Spinal cord (tissue), 10 donors: ENCODE data around the gene PBRM1. TPM values are rescaled to one million over a fixed set of nuclear protein-coding genes. Genes with fewer than 3 reads are reported as not detected.

Experiments
- DNase-seq, 6 donors: peaks; one replicate each; pipeline versions ENCODE4 v3.0.0 to v3.0.0-alpha.2; 2013 to 2015; ENCODE audit warnings: low spot score in 6 of 6, low read depth in 4 of 6
- H3K27ac ChIP-seq: one replicate; pipeline ENCODE4 v1.5.1; 2013; ENCODE audit warnings: low read depth, low read length, control low read depth
- H3K27me3 ChIP-seq: one replicate; pipeline ENCODE4 v1.6.1; 2013; ENCODE audit warnings: low read length; ENCODE audit not compliant: control insufficient read depth, insufficient read depth
- H3K36me3 ChIP-seq: one replicate; pipeline ENCODE4 v1.6.1; 2013; ENCODE audit warnings: low read length; ENCODE audit not compliant: control insufficient read depth, insufficient read depth
- H3K4me1 ChIP-seq: one replicate; pipeline ENCODE4 v1.6.1; 2013; ENCODE audit warnings: low read length; ENCODE audit not compliant: control insufficient read depth, insufficient read depth
- H3K4me3 ChIP-seq: one replicate; pipeline ENCODE4 v1.5.1; 2013; ENCODE audit warnings: low read depth, low read length, control low read depth
- H3K9me3 ChIP-seq: one replicate; pipeline ENCODE4 v1.6.1; 2013; ENCODE audit warnings: low read length; ENCODE audit not compliant: control insufficient read depth, insufficient read depth
- WGBS: methylation state at CpG from one replicate; pipeline ENCODE4 v1.1.5; 2013; ENCODE audit warnings: missing lambda C conversion rate; ENCODE audit not compliant: insufficient coverage; 5-methylcytosine and 5-hydroxymethylcytosine counted together
- polyA plus RNA-seq, 2 donors: library from polyadenylated mRNA; unstranded; fragments of 120-200 nt; gene quantifications; one replicate each; pipeline ENCODE4 v1.2.1, GENCODE V29; 2013; ENCODE audit not compliant: insufficient read length in 2 of 2
- total RNA-seq, 2 donors: library from RNA; depleted of rRNA in 1 of 2; stranded (reverse); fragments of 120-200 nt in 1 of 2; fragments of >200 nt in 1 of 2; gene quantifications; one replicate each; pipeline versions ENCODE4 v1.2.3 to v1.2.4, GENCODE V29; 2013 to 2014
- donor health status: healthy.

The PBRM1 gene
- total and polyA plus RNA-seq, 4 donors: 35.9 to 105 (median 59.4) TPM

DNA sequence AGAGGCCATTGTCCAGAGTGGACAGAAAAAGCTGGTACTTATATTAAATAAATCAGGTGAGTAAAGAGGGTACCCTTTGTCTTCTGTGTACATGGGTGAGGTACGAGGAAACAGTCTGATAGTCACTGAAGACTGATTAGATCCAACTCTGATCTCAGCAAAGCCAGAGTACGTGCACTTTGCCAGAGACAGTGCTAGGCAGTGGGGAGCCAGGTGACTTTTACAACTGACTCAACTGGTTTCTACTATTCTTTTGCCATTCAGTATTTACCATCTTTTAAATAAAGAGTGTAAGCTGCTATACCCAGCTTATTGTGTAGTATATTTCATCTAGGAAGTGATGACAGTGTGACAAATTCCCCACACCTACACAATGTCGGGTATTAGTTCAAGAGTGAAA lies 3.4 kb upstream of the PBRM1 start:
- H3K27me3 ChIP-seq: no peaks in the 10 kb centered on the region
- no peak overlapping the region for H3K27ac ChIP-seq
- H3K4me3 ChIP-seq: no peak overlapping the region
- WGBS: 88% methylated on average over 2 of the region's 3 CpGs
- no peaks in the 10 kb centered on the region for H3K9me3 ChIP-seq
- no peaks in the 10 kb centered on the region for H3K4me1 ChIP-seq
- DNase-seq: no peak
- H3K36me3 ChIP-seq: peaks cover 33% of the 10 kb centered on the region

- Histone ChIP-seq H3K36me3 (peaks cover 31% of the 10 kb centered on the region), H3K27me3 (no peaks in the 10 kb centered on the region), H3K27ac (no peak overlapping the region), H3K4me3 (no peak overlapping the region), H3K9me3 (no peaks in the 10 kb centered on the region), H3K4me1 (peaks cover 4% of the 10 kb centered on the region)
- WGBS: 96% methylated on average over 4 of the region's 6 CpGs
- DNase-seq: no peak
Measured at GRCh38 chr3:52688266-52688665, 2.6 kb upstream of the PBRM1 start.

GRCh38 chr3:52685285-52685708 lies 416 bp downstream of the PBRM1 start:
- 0% methylated on average over 37 of the region's 41 CpGs for WGBS
- peak in 5 of 6 donors; percentile 40 to 86 (median 52) for DNase-seq
- peaks cover 9% of the 10 kb centered on the region for H3K4me1 ChIP-seq
- peaks cover 17% of the 10 kb centered on the region for H3K36me3 ChIP-seq
- H3K4me3 ChIP-seq: peak overlapping the region; percentile 63
- H3K27ac ChIP-seq: peak overlapping the region; percentile 67
- H3K9me3 ChIP-seq: no peaks in the 10 kb centered on the region
- H3K27me3 ChIP-seq: no peaks in the 10 kb centered on the region

GRCh38 chr3:52684184-52684583 lies 1.5 kb downstream of the PBRM1 start:
- H3K36me3 ChIP-seq: peaks cover 16% of the 10 kb centered on the region
- no peak for DNase-seq
- no peaks in the 10 kb centered on the region for H3K9me3 ChIP-seq
- H3K27ac ChIP-seq: no peak overlapping the region
- peaks cover 9% of the 10 kb centered on the region for H3K4me1 ChIP-seq
- H3K27me3 ChIP-seq: no peaks in the 10 kb centered on the region
- no CpG with 5 or more reads among the region's 5 CpGs for WGBS
- no peak overlapping the region for H3K4me3 ChIP-seq

GRCh38 chr3:52683611-52684010 lies 2.1 kb downstream of the PBRM1 start:
- H3K9me3 ChIP-seq: no peaks in the 10 kb centered on the region
- no peaks in the 10 kb centered on the region for H3K27me3 ChIP-seq
- 90% methylated on average over 2 of the region's 6 CpGs for WGBS
- H3K27ac ChIP-seq: no peak overlapping the region
- H3K4me3 ChIP-seq: no peak overlapping the region
- peaks cover 9% of the 10 kb centered on the region for H3K4me1 ChIP-seq
- no peak for DNase-seq
- H3K36me3 ChIP-seq: peaks cover 21% of the 10 kb centered on the region

- peak in 1 of 6 donors; percentile 40 for DNase-seq
- H3K36me3 ChIP-seq: peaks cover 27% of the 10 kb centered on the region
- no peaks in the 10 kb centered on the region for H3K27me3 ChIP-seq
- no peaks in the 10 kb centered on the region for H3K9me3 ChIP-seq
- no peak overlapping the region for H3K4me3 ChIP-seq
- H3K4me1 ChIP-seq: peaks cover 9% of the 10 kb centered on the region
- no peak overlapping the region for H3K27ac ChIP-seq
Measured at GRCh38 chr3:52682016-52682415, 3.7 kb downstream of the PBRM1 start.

GRCh38 chr3:52681596-52681995 lies 4.1 kb downstream of the PBRM1 start:
- Histone ChIP-seq H3K27me3 (no peaks in the 10 kb centered on the region), H3K9me3 (no peaks in the 10 kb centered on the region), H3K4me1 (peaks cover 9% of the 10 kb centered on the region), H3K36me3 (peaks cover 27% of the 10 kb centered on the region), H3K27ac (no peak overlapping the region), H3K4me3 (no peak overlapping the region)
- WGBS: no CpG with 5 or more reads among the region's 3 CpGs
- DNase-seq: no peak

DNA sequence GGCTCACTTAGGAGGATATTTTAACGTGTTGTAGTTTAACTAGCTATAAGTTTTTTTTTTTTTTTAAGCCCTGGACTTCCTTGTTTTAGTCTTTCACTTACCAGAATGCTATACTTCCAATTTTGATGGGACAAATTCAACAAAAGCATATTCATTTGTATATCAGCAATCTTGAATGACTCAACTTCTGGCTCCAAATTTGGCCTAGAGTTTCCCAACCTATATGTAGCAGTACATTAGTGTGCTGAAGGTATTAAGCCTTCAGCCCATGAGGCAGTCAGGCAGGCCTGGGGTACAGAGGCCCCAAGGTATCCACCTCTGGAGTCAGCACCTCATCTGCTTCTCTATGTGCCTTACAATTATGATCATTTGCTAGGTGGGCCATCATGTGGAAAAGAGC lies 5.9 kb downstream of the PBRM1 start:
- Histone ChIP-seq H3K9me3 (no peaks in the 10 kb centered on the region), H3K4me3 (no peak overlapping the region), H3K27ac (no peak overlapping the region), H3K27me3 (no peaks in the 10 kb centered on the region), H3K4me1 (peaks cover 9% of the 10 kb centered on the region), H3K36me3 (peaks cover 29% of the 10 kb centered on the region)
- DNase-seq: no peak
- no CpG with 5 or more reads among the region's 1 CpG for WGBS

- Histone ChIP-seq H3K4me1 (peaks cover 9% of the 10 kb centered on the region), H3K9me3 (no peaks in the 10 kb centered on the region), H3K27ac (no peak overlapping the region), H3K36me3 (peaks cover 33% of the 10 kb centered on the region), H3K4me3 (no peak overlapping the region), H3K27me3 (no peaks in the 10 kb centered on the region)
- DNase-seq: no peak
- WGBS: 83% methylated on average over 2 of the region's 3 CpGs
Measured at GRCh38 chr3:52679199-52679538, 6.5 kb downstream of the PBRM1 start.

DNA sequence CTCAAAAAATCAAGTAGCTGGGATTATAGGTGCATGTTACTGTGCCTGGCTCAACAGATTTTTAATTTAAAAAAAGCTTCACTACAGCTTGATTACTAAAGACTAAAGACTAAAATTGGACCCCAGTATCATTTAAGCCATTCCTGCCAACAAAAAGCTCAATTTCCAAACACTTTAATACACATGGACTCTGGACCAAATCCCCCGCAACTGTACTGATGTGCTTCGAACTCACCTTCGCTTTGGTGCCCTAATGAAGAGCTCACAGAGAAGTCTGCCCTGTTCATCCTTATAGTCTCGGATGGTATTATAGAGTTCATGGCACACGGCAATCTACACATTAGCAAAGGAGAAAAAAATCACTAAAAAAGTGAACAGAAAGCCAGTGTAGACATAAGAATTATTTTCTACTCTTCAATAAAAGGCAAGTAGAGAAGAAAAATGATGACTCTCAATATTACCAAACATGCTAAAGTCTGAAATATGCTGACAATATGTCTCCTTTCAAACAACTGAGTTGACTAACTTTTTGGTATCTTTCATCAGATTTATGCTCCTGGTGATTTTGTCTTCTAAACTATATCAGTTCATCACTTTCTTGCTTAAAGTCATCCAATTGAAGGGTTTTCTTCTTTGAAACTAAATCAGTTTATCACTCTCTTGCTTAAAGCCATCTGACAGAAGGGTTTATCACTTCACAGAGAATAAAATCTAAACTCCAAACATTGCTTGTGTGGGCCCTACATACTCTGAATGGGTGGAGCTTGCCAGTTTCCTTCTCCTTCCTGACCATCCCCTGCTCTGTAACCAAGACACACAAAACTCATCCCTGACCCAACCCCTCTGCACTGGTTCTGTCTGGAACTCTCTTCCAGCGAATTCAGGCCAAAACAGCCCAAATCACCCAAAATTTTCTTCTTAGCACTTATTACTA lies 7.2 kb downstream of the PBRM1 start:
- no peak for DNase-seq
- H3K4me3 ChIP-seq: no peak overlapping the region
- WGBS: 97% methylated on average over 4 of the region's 6 CpGs
- H3K27me3 ChIP-seq: no peaks in the 10 kb centered on the region
- peaks cover 6% of the 10 kb centered on the region for H3K4me1 ChIP-seq
- no peaks in the 10 kb centered on the region for H3K9me3 ChIP-seq
- H3K27ac ChIP-seq: no peak overlapping the region
- peaks cover 37% of the 10 kb centered on the region for H3K36me3 ChIP-seq
